ENCODE results near the gene NFIX.

DNA sequence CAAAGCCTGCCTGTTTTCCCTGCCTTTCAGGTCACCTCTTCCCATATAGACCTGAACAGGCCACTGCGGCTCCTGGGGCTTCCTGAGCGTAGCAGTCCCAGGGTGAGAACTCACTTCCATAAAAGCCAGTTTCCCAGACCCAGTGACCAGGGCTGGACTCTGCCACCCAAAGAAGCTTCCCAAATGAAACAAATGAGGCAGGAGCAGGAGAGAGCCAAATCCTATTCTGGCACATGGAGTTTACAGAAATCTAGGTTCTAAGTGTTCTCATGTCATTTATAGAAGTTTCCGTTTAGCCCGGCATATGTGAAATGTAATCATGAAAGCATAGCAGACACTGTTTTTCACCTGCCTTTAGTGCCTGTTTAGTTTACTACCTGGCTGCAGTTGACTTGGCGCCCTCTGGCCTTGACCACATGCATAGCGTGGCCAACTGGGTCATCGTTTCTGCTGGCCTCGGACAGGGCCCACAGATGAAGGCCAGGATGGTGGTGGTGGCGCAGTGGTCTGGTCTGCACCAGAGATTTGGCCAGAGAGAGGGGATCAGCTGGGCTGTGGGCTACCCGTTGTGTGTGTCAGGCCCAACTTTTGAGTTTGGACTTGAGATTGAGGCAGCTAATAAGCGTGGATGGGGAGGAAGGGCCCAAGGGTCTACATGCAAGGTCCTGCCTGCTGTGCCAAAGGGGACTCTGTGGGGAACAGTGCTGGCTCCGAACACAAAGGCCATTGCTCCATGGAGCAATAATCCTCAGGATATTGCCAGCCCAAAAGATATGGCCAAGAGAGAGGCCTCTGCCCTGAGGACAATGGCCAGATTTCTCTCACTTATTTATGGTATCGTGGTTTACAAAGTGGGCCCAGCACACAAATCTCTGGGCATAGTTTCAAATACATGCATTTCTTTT, 43.3 kb downstream of the NFIX start:
- TF ChIP-seq CTCF (IDR thresholded peaks at IDR 0.05) (no peak), POLR2AphosphoS5 (IDR thresholded peaks at IDR 0.05) (no peak)
